Calu3 (cell line): ENCODE data around the gene WFS1. TPM values are rescaled to one million over a fixed set of nuclear protein-coding genes. Genes with fewer than 3 reads are reported as not detected.

Source experiments
- BruUV-seq: library from RNA; stranded (reverse); fragments of 400-500 nt; replicated peaks from 2 replicates; lab custom pipeline; 2021; lab: Mats Ljungman, UMichigan
- CTCF ChIA-PET: fragments of 300-600 bp; sonication (Branson Sonifier 250); formaldehyde crosslinking; loops from one replicate; lab custom pipeline; 2022; ENCODE audit warnings: antibody characterized with exemption; lab: Charles Lee
- DNase-seq: peaks from one replicate; pipeline ENCODE4 v3.0.0; 2022
- H3K27ac Mint-ChIP-seq: one replicate; pipeline ENCODE4 v1.8.0; 2022; ENCODE audit warnings: mixed read lengths; ENCODE audit not compliant: unreplicated experiment
- H3K27me3 Mint-ChIP-seq: one replicate; pipeline ENCODE4 v1.8.0; 2022; ENCODE audit warnings: mixed read lengths; ENCODE audit not compliant: unreplicated experiment
- H3K36me3 Mint-ChIP-seq: one replicate; pipeline ENCODE4 v1.8.0; 2022; ENCODE audit warnings: mild to moderate bottlenecking, moderate library complexity, mixed read lengths; ENCODE audit not compliant: insufficient read depth, unreplicated experiment
- H3K4me1 Mint-ChIP-seq: one replicate; pipeline ENCODE4 v1.8.0; 2022; ENCODE audit warnings: mild to moderate bottlenecking, low read depth, mixed read lengths; ENCODE audit not compliant: unreplicated experiment
- H3K4me3 Mint-ChIP-seq: one replicate; pipeline ENCODE4 v1.8.0; 2022; ENCODE audit warnings: mild to moderate bottlenecking, low read depth, moderate library complexity, mixed read lengths; ENCODE audit not compliant: unreplicated experiment
- H3K9me3 Mint-ChIP-seq: one replicate; pipeline ENCODE4 v1.8.0; 2022; ENCODE audit warnings: low read depth, mixed read lengths; ENCODE audit not compliant: unreplicated experiment
- intact Hi-C: fragments of 100-400 bp; cut with micrococcal nuclease; formaldehyde crosslinking; loops from one replicate; pipeline ENCODE4 v1.10.0; 2022; ENCODE audit not compliant: unreplicated experiment
- total RNA-seq: library from RNA; stranded (reverse); gene quantifications from 2 replicates; pipeline ENCODE4 v1.2.3, GENCODE V29; 2022
- TF ChIP-seq, protein P1 (sequence below): fragments of 200-600 bp; IDR thresholded peaks from one replicate; pipeline ENCODE4 v1.8.0; 2022; ENCODE audit warnings: antibody characterized with exemption; ENCODE audit not compliant: unreplicated experiment

WFS1 gene
- total RNA-seq, 1 experiment from 2014 or later: 23.4 TPM

DNA sequence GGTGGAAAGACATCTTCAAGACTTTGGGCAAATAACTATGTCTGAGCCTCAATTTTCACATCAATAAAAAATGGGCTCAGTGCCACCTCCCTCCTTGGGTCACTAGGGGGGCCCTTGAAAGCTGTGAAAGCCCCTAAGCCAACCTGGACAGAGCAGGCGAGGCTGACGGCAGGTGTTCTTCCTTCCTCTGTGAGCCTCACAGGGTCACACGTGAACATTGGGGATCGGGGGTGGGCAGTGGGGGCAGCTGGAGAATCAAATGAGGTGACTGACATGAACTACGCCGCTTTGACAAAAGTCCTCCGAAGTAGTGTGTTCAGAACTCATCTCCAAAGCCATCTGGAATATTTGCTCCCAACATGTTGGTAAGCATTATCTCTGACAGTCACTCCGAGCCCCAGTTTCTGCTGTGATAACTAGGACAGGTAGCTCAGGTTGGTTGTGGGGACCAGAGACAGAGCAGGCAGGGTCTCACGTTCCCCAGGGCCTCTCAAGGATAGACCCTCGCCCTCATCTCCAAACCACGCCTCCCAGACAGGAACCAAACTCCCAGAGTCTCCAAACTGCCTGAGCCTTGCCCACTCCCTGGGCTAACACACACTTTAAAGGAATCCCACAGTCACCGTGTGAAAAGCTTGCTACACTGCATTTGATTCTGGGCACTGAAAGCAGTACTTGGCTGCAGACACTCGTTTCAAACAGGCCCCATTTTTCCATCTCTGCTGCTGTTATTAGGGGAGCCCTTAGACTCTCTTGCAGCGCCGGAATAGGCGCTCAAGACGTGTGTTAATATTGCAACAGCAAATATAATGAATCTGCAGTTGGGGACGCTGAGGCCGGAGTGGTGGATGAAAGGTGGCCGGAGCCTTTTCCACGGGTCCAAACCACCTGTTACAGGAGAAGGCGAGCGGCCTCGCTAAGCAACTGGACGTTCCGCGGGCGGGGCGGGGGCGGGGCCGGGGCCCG is 717 bp upstream of the WFS1 start:
- intact Hi-C loops: no loop called here
- Mint-ChIP-seq H3K27me3 (peaks cover 44% of the 10 kb centered on the region), H3K9me3 (no peaks in the 10 kb centered on the region), H3K4me3 (peak overlapping the region; percentile 75), H3K4me1 (peaks cover 18% of the 10 kb centered on the region), H3K27ac (peak overlapping the region; percentile 44), H3K36me3 (peaks cover 14% of the 10 kb centered on the region)
- TF ChIP-seq, protein P1, sequence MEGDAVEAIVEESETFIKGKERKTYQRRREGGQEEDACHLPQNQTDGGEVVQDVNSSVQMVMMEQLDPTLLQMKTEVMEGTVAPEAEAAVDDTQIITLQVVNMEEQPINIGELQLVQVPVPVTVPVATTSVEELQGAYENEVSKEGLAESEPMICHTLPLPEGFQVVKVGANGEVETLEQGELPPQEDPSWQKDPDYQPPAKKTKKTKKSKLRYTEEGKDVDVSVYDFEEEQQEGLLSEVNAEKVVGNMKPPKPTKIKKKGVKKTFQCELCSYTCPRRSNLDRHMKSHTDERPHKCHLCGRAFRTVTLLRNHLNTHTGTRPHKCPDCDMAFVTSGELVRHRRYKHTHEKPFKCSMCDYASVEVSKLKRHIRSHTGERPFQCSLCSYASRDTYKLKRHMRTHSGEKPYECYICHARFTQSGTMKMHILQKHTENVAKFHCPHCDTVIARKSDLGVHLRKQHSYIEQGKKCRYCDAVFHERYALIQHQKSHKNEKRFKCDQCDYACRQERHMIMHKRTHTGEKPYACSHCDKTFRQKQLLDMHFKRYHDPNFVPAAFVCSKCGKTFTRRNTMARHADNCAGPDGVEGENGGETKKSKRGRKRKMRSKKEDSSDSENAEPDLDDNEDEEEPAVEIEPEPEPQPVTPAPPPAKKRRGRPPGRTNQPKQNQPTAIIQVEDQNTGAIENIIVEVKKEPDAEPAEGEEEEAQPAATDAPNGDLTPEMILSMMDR: no peak
- no TSS peak for BruUV-seq
- CTCF ChIA-PET: interaction anchor here (0.6 to 1.8 kb wide), 4 partner anchors 10 to 40 kb away, joined by 3 read pairs; no protein-coding TSS in a partner anchor
- DNase-seq: no peak

DNA sequence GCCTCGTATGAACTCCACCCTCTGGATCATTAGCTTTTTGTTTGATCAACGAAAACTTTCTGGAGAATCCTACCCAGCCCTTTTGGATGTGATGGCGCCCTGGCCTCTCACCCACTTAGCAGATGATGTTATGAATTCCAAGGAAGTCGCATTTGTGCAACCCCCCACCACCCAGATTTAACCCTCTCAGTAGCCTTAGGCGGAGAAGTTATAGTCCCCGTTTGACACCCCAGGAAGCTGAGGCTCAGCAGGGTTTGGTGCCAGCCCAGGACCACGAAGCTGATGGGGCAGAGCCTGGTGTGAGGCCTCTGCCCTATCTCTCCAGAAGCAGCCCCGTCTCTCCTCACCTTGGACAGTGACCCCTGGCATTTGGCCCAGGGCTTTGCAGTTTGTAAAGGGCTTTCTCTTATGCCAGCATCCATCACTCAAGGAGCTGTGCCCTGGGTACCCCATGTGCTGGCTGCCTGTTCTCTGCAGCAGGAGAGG is 1.0 kb downstream of the WFS1 start:
- TF ChIP-seq, protein P1: no peak

DNA sequence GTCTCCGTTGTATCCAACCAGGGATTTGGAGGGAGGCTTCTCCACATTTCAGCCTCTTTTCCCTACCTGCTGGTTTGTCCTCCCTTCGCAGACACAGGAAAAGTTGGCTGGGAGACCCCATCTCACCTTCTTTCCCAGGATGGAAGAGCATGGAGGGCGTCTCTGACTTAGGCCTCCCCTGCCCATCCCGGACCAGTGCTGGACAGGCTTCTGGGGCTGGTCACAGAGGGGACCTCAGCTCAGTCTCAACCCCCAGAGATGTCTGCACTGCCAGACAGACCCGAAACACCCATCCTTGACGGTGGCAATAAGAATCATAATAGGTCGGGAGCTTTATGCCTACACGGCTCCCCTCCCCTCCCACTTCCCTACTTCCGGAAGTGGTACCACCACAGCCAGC is 1.6 kb downstream of the WFS1 start:
- BruUV-seq: no TSS peak
- H3K36me3 Mint-ChIP-seq: peaks cover 14% of the 10 kb centered on the region
- peaks cover 25% of the 10 kb centered on the region for H3K27me3 Mint-ChIP-seq
- TF ChIP-seq, protein P1: no peak
- CTCF ChIA-PET: interaction anchor here (1.8 kb wide), 1 partner anchor 20 kb away, joined by 3 read pairs; no protein-coding TSS in a partner anchor
- H3K27ac Mint-ChIP-seq: no peak overlapping the region
- peaks cover 18% of the 10 kb centered on the region for H3K4me1 Mint-ChIP-seq
- intact Hi-C loops: loop anchor here (5.0 kb wide), 1 partner anchor 36 kb away; no protein-coding TSS in a partner anchor
- no peak for DNase-seq
- H3K9me3 Mint-ChIP-seq: no peaks in the 10 kb centered on the region
- H3K4me3 Mint-ChIP-seq: no peak overlapping the region

More for the DNA sequence above, 1.0 kb downstream of the WFS1 start:
- peaks cover 14% of the 10 kb centered on the region for H3K36me3 Mint-ChIP-seq
- CTCF ChIA-PET: interaction anchor here (1.8 kb wide), 1 partner anchor 20 kb away, joined by 3 read pairs; no protein-coding TSS in a partner anchor
- H3K4me1 Mint-ChIP-seq: peaks cover 18% of the 10 kb centered on the region
- peaks cover 31% of the 10 kb centered on the region for H3K27me3 Mint-ChIP-seq
- BruUV-seq: TSS peak; percentile 32
- intact Hi-C loops: loop anchor here (5.0 kb wide), 1 partner anchor 37 kb away; no protein-coding TSS in a partner anchor
- DNase-seq: peak; percentile 3
- H3K27ac Mint-ChIP-seq: no peak overlapping the region
- peak overlapping the region; percentile 64 for H3K4me3 Mint-ChIP-seq
- no peaks in the 10 kb centered on the region for H3K9me3 Mint-ChIP-seq

DNA sequence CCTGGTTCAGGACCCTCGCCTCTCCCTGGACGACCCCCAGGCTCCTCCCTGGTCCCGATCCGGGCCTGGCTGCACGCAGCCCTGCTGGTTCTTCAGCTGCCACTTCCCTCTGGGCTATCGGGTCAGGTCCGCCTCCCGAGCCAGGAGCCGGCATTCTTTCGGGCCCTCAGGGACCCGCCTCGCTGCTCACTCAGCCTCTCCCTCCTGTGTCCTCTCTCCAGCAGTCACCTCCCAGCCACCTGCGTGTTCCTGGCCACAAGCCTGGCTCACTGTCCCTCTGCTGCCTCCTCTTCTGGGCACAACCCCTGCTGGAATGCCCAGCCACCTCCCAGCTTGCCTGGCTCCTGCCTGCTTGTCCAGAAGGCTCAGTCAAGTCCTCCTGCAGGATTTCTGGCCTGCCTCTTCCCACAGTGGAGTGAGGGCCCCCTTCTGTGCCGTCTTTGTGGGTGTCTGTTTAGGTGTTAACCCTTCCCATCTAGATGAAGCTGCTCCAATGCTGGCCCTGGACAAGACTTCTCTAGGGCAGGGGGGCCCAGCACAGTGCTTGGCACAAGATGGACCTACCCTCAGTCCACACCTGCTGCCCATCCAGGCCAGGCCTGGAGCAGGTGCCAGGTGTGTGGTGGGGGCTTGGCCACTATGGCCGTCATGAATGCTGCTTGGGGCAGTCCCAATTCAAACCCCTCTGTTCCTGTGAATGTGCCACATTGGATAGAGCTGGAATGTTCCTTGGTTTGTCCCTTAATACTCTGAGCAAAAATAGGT is 2.2 kb downstream of the WFS1 start:
- intact Hi-C loops: loop anchor here (5.0 kb wide), 1 partner anchor 35 kb away; no protein-coding TSS in a partner anchor
- CTCF ChIA-PET: no interaction called here
- Mint-ChIP-seq H3K4me3 (peak overlapping the region; percentile 40), H3K9me3 (no peaks in the 10 kb centered on the region), H3K27me3 (peaks cover 19% of the 10 kb centered on the region), H3K4me1 (peaks cover 18% of the 10 kb centered on the region), H3K27ac (no peak overlapping the region), H3K36me3 (peaks cover 14% of the 10 kb centered on the region)
- TF ChIP-seq, protein P1: no peak
- BruUV-seq: no TSS peak
- no peak for DNase-seq
